ENCODE measurements around the gene CGN.

CGN gene

GRCh38 chr1:151510957-151511635 is at the start of gene CGN:
TSS of gene CGN (plus strand) at chr1:151511387. CDS start at chr1:151518520, 7,133 bp downstream.
- peak; percentile 95 for DNase-seq

- DNase-seq, result no peak
Measured at GRCh38 chr1:151461694-151462093, 49.5 kb upstream of the CGN start.

GRCh38 chr1:151465026-151465425 is 46.2 kb upstream of the CGN start:
- DNase-seq, result no peak

- DNase-seq, result peak; percentile 34
Measured at GRCh38 chr1:151472856-151473731, 38.1 kb upstream of the CGN start.

- DNase-seq, result no peak
Measured at GRCh38 chr1:151474745-151475144, 36.4 kb upstream of the CGN start.

GRCh38 chr1:151475175-151475574 is 36.0 kb upstream of the CGN start:
- DNase-seq, result no peak

GRCh38 chr1:151476083-151476482 is 35.1 kb upstream of the CGN start:
- no peak for DNase-seq

GRCh38 chr1:151477066-151477465 is 34.1 kb upstream of the CGN start:
- no peak for DNase-seq

- no peak for DNase-seq
Measured at GRCh38 chr1:151478140-151478812, 32.9 kb upstream of the CGN start.

GRCh38 chr1:151478923-151479322 is 32.3 kb upstream of the CGN start:
- DNase-seq, result no peak

- DNase-seq, result no peak
Measured at GRCh38 chr1:151479462-151479861, 31.7 kb upstream of the CGN start.

- no peak for DNase-seq
Measured at GRCh38 chr1:151482017-151482416, 29.2 kb upstream of the CGN start.

- DNase-seq, result no peak
Measured at GRCh38 chr1:151485685-151486255, 25.4 kb upstream of the CGN start.

GRCh38 chr1:151486557-151486956 is 24.6 kb upstream of the CGN start:
- DNase-seq, result no peak

- DNase-seq, result no peak
Measured at GRCh38 chr1:151491641-151492040, 19.5 kb upstream of the CGN start.

- no peak for DNase-seq
Measured at GRCh38 chr1:151492120-151492519, 19.1 kb upstream of the CGN start.

- DNase-seq, result no peak
Measured at GRCh38 chr1:151493042-151493441, 18.1 kb upstream of the CGN start.

GRCh38 chr1:151494741-151495281 is 16.4 kb upstream of the CGN start:
- no peak for DNase-seq

GRCh38 chr1:151495316-151495715 is 15.9 kb upstream of the CGN start:
- DNase-seq, result no peak

GRCh38 chr1:151499365-151499764 is 11.8 kb upstream of the CGN start:
- DNase-seq, result no peak

- DNase-seq, result no peak
Measured at GRCh38 chr1:151499930-151500329, 11.3 kb upstream of the CGN start.

- DNase-seq, result no peak
Measured at GRCh38 chr1:151501474-151501873, 9.7 kb upstream of the CGN start.
